Osteocyte (in vitro differentiated cells): ENCODE measurements around the gene GNAO1. TPM values are rescaled to one million over a fixed set of nuclear protein-coding genes. Genes with fewer than 3 reads are reported as not detected.
A peak's percentile ranks its signal among the peaks of the same experiment; 100 is the strongest.

Experiments
- DNase-seq: peaks from one replicate; pipeline ENCODE4 v3.0.0; 2021; ENCODE audit warnings: mixed read lengths; ENCODE audit not compliant: unreplicated experiment; ENCODE audit errors: extremely low spot score
- H3K27ac Mint-ChIP-seq: one replicate; pipeline ENCODE4 v1.8.0; 2021; ENCODE audit warnings: mild to moderate bottlenecking, mixed read lengths; ENCODE audit not compliant: unreplicated experiment
- H3K27me3 Mint-ChIP-seq: one replicate; pipeline ENCODE4 v1.8.0; 2021; ENCODE audit warnings: mixed read lengths; ENCODE audit not compliant: unreplicated experiment
- H3K36me3 Mint-ChIP-seq: one replicate; pipeline ENCODE4 v1.8.0; 2021; ENCODE audit warnings: mixed read lengths; ENCODE audit not compliant: unreplicated experiment
- H3K4me1 Mint-ChIP-seq: one replicate; pipeline ENCODE4 v1.8.0; 2021; ENCODE audit warnings: mixed read lengths; ENCODE audit not compliant: unreplicated experiment
- H3K4me3 Mint-ChIP-seq: one replicate; pipeline ENCODE4 v1.8.0; 2021; ENCODE audit warnings: mild to moderate bottlenecking, moderate library complexity, mixed read lengths; ENCODE audit not compliant: unreplicated experiment
- H3K9me3 Mint-ChIP-seq: one replicate; pipeline ENCODE4 v1.8.0; 2021; ENCODE audit warnings: mixed read lengths; ENCODE audit not compliant: unreplicated experiment
- CTCF ChIP-seq: fragments of 200-600 bp; sonication (generic); IDR thresholded peaks from 2 replicates; pipeline ENCODE4 v1.5.0; 2021; ENCODE audit warnings: antibody characterized with exemption, mild to moderate bottlenecking, moderate library complexity
- total RNA-seq: library from RNA; stranded (reverse); gene quantifications from 2 replicates; pipeline ENCODE4 v1.2.1, GENCODE V29; 2021

The GNAO1 gene
- total RNA-seq, 1 donor from 2014 or later: 0.56 TPM

DNA sequence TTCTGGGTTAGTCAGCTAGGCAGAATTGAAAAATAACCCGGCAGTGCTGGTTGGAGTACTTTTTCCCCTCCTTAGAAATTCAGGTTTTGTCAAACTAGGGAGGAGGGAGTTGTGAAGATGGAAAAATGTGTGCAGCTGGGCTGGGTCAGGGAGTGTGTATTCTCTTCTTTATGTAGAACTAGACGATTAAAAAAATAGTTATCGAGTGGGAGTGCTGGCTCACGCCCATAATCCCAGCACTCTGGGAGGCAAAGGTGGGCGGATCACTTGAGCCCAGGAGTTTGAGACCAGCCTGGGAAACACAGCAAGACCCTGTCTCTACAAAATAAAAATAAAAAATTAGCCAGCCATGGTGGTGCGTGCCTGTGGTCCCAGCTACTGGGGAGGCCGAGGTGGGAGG is 106.4 kb downstream of the GNAO1 start:
- TF ChIP-seq CTCF: no peak
- Mint-ChIP-seq H3K9me3 (no peaks in the 10 kb centered on the region), H3K4me3 (no peak overlapping the region), H3K27me3 (peaks cover 3% of the 10 kb centered on the region), H3K36me3 (no peaks in the 10 kb centered on the region), H3K4me1 (peaks cover 23% of the 10 kb centered on the region), H3K27ac (no peak overlapping the region)
- DNase-seq: no peak

- H3K4me3 Mint-ChIP-seq: no peak overlapping the region
- no peaks in the 10 kb centered on the region for H3K36me3 Mint-ChIP-seq
- H3K27ac Mint-ChIP-seq: no peak overlapping the region
- no peaks in the 10 kb centered on the region for H3K9me3 Mint-ChIP-seq
- DNase-seq: no peak
- TF ChIP-seq CTCF: no peak
- peaks cover 3% of the 10 kb centered on the region for H3K27me3 Mint-ChIP-seq
- H3K4me1 Mint-ChIP-seq: peaks cover 23% of the 10 kb centered on the region
Measured at GRCh38 chr16:56298116-56298515, 106.8 kb downstream of the GNAO1 start.

DNA sequence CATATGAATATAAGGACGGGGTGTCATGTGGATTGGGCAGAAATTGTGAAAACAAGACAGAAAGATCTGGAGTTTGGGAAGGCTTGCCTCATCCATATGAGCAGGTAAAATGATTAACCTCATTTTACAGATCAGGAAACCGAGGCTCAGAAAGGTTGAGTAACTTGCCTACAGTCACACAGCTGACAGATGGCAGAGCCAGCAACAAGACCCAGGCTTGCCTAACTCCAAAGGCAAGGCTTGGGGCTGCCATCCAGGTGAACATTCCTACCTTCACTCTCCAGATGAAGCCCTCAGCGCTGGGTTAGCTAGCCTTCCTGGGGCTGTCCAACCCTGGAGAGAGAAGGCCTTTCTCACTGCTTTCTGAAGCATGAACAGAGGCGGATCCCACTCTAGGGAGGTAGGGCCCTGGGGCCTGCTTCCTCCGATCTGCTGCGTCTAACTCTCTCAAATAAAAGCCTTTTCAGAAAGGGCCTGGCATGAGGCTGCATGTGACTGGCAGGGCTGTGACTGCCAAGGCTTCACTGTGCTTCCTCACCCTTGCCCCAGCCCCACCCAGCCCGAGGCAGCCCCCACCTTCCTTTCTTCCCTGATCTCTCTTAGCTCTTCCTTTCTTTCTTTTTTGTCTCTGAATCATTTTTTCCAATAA is 107.8 kb downstream of the GNAO1 start:
- H3K27me3 Mint-ChIP-seq: peaks cover 3% of the 10 kb centered on the region
- peaks cover 23% of the 10 kb centered on the region for H3K4me1 Mint-ChIP-seq
- H3K36me3 Mint-ChIP-seq: no peaks in the 10 kb centered on the region
- H3K4me3 Mint-ChIP-seq: no peak overlapping the region
- no peak for TF ChIP-seq CTCF
- DNase-seq: no peak
- H3K27ac Mint-ChIP-seq: peak overlapping the region; percentile 27
- H3K9me3 Mint-ChIP-seq: no peaks in the 10 kb centered on the region

DNA sequence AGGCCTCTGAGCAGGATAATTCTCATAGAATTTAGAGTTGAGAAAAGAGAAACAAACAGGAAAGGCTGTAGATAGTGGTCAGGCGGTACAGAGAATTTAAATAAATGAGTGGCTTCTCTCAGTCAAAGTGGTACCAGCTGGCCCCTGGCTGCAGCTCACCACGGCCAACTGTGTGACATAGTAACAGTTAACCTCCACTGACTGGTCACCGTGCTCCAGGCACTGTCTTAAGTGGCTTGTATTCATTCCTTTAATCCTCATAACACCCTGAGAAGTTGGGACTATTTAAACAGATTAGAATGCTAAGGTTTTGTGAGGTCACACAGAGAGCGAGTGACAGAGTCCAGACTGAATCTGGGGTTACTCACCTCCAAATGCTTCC is 108.9 kb downstream of the GNAO1 start:
- H3K4me1 Mint-ChIP-seq: peaks cover 23% of the 10 kb centered on the region
- H3K27me3 Mint-ChIP-seq: peaks cover 7% of the 10 kb centered on the region
- no peak for TF ChIP-seq CTCF
- H3K4me3 Mint-ChIP-seq: no peak overlapping the region
- no peaks in the 10 kb centered on the region for H3K36me3 Mint-ChIP-seq
- no peak for DNase-seq
- H3K27ac Mint-ChIP-seq: no peak overlapping the region
- no peaks in the 10 kb centered on the region for H3K9me3 Mint-ChIP-seq

DNA sequence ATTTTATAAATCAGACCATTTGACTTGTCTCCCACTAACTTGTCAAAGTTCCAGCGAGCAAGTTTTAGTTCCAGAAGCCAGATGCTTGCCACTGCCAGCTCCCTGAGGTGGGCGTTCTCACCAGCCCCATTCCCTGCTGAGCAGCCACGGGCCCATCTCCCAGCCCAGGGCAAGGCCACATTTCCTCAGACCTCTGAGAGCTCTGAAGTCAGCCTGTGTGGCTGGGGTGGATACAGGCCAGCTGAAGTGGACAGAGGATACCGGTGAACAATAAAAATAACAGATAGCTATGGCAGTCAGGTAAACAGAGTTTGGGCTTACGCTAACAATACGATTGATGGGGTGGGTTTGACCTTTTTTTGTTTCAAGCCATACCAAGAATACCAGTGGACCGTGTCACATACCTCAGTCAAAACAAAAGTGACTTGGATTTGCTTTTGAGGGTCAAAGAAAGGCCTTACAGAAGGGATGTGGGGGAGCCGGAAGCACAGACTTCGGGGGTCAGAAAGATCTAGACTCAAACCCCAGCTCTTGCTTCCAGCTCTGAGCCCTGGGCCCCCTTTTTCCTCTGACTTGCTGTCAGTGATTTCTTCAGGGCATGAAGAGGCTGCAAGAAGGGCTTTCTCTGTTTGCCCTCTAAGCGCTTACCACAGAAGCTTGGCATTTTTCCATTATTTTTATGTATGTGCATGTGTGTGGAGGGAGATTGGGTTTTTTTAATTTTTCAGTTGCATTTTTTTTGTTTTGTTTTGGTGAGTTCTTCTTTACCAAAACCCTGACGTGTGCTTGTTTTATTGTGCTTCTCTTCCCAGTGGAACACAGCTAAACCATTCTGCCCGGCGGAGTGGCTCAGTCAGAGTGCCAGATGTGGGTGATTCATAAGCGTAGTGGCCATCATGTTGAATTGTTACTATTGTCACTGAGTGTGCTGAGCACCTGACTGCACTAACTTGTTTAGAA is 109.9 kb downstream of the GNAO1 start:
- Mint-ChIP-seq H3K4me1 (peaks cover 23% of the 10 kb centered on the region), H3K27me3 (peaks cover 8% of the 10 kb centered on the region), H3K9me3 (no peaks in the 10 kb centered on the region), H3K36me3 (no peaks in the 10 kb centered on the region), H3K4me3 (no peak overlapping the region), H3K27ac (peak overlapping the region; percentile 59)
- no peak for DNase-seq
- TF ChIP-seq CTCF: no peak
